ENCODE measurements around the gene ULK4.
"Not testable (repeated sequence)": the region's sequence is repeated elsewhere in the genome, so short reads cannot be mapped to it uniquely, and the experiment has no call there.

The ULK4 gene

DNA sequence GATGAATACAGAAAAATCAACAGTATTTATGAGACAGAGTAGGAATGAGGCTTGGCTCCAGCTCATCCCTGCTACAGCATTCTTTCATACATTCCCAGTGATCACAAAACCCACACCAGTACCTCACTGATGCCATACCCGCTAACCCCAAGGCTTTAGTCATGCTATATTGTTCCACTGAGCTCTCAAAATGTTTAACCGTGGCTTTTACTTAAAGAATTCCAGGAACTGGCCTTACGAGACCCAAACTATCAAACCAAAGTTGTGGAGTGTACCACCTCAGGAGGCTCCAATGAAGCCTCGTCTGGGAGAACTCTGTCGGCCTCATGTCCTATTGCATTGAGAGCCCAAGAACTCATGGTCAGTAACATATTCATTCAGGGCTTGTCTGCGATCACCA, 278.9 kb downstream of the ULK4 start:
- no peak for DNase-seq

DNA sequence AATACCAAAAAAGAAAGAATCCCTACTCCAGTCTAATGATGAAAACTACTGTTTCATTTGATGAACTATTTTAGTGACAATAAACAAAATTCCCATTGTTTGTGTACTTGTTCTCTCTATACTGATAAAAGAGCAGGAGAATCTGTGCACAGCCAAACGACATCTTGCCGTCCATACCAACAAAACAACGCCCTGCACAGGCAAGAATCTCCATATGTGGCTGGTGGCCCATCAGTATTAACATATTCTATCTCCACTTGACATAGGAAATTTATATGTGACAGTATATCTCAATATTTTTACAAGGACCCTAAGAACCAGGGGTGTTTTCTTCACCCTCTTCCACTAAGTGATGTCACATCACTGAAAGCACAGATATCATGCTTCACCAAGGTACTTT, 279.5 kb downstream of the ULK4 start:
- no peak for DNase-seq

DNA sequence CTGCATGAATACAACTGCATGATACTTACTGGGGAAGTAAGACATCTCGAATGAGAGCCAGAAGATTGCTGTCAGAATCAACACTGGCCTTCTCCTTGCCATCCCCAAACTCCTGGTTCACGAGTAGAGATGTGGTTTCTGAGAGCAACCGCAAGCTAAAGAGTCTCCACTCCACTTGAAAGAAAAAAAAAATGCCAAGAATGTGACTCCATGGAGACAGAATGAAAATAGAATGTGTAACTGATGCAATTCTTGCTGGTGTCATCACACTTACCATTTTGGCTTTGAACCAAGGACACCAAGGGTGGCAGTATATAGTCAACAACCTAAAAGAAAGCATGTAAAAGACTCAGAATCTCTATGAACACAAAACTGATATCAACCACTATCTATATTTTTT, 280.4 kb downstream of the ULK4 start:
- no peak for DNase-seq

DNA sequence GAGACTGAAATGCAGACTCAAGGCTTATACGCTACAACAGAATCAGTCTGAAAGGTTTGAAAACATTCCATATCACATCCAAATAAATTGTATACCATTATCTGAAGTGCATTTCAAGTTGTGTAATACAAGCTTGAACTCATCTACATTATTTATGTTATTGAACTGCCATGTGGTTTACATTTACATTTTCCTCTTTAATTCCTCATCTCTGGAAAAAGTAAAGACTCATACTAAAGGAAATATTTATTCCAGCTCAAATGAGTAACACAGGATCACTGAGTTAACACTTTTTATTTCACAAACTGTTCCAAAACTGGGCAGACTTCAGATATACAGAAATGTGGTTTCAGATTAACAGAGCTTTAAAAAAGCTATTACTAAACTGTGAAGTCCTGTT, 282.5 kb downstream of the ULK4 start:
- DNase-seq, result no peak

DNA sequence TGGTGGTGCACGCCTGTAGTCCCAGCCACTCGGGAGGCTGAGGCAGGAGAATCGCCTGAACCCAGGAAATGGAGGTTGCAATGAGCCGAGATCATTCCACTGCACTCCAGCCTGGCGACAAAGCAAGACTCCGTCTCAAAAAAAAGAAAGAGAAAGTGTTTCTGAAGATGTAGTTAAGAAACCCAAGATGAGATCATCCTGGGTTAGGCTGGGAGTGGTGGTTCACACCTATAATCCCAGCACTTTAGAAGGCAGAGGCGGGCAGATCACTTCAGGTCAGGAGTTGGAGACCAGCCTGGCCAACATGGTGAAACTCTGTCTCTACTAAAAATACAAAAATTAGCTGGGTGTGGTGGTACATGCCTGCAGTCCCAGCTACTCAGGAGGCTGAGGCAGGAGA, 286.8 kb downstream of the ULK4 start:
- not testable (repeated sequence) for DNase-seq

DNA sequence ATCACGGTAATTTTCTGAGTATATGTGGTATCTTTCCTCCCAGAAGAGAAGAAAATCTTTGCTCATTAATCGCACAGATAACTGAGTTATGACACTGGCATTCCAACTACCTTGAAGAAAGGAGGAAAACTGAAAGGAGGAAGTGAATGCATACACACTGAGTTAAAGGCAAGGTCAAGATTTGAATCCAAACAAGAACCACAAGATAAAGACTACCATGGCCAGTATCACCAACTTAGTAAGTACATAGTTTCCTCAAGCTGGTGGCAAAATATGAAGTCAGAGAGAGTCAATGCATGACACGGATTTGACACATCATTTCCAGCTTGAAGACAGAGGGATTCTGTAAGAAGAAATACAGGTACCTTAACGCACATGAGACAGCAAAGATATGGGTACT, 287.5 kb downstream of the ULK4 start:
- no peak for DNase-seq

DNA sequence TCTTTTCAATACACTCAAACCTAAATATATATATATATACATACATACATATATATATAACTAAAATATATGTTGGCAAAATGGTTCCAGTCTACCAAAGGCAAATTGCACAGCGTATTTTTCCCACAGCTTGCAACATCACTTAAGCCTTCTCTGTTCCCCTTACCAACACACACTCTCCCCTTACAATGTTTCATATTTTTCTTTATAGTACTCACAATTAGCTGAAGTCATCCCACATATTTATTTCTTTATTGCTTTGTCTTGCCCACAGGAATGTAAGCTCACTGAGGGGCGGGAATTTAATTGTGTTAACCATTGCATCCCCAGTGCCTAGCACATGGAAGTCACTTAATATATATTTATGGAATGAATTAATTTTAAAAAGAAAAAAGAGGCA, 288.3 kb downstream of the ULK4 start:
- DNase-seq, result no peak

DNA sequence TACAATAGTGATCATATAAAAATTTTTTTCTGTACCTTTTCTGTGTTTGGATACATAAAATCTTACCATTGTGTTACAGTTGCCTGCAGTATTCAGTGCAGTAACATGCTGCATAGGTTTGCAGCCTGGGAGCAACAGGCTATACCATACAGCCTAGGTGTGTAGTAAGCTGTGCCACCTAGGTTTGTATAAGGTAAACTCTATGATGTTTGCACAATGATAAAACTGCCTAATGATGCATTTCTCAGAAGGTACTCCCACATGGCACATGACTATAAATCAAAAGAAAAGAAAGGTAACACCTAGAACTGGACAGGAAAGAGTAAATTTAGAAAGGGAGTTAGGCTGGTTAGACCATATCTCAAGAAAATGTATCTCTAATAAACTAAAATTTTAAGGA, 293.5 kb downstream of the ULK4 start:
- DNase-seq, result no peak

DNA sequence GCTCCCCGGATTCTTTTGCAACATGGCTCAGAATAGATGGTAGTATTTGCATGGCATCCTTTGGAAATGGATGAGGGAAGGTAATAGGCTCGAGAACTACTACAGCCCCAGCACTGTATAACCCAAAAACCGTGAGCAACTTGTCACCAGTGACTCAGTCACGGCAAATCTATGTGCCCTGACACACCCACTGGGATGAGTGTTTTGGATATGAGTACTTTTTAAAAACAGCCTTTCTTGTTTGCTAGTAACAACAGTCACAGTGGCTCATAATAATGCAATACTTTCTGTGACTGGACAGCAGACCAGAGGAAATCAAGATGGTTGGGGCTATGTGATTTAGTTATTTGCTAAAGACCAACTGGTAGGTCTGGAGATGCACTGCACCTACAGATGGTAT, 299.6 kb downstream of the ULK4 start:
- DNase-seq, result no peak

DNA sequence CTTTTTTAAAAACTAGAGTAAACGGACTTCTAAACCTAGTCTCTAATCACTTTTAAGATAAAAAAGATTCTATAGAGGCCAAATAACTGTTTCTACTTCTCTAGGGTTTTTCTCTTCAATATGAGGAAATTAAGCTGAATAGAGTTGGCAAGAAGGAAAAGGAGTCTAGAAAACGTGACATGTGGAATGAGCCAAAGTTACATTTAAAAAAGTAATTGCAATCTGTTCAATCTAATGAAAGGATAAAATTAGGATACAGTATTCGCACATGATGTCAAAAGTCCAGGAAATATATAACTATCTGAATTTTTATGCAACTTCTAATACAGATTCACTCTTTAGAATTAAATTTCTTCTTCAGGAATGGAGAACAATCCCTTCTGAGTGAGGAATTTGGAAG, 300.1 kb downstream of the ULK4 start:
- no peak for DNase-seq

DNA sequence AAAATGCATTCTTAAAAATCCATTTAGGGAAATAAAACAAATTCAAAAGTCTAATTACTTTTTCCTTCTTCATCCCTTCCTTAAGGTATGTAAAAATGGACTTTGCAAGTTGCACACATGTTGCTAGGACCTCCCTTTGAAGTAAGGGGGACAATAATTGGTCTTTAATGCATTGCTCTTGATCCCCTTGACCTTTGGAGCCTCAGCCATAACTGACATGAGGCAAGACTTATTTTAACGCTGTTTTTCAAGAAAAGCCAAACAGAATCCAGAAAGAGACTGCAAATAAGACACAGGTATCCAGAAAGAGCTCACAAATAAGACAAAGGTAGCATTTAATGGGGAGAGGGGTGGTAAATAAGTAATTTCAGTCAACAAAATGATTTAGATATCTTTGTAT, 301.4 kb downstream of the ULK4 start:
- DNase-seq, result no peak

DNA sequence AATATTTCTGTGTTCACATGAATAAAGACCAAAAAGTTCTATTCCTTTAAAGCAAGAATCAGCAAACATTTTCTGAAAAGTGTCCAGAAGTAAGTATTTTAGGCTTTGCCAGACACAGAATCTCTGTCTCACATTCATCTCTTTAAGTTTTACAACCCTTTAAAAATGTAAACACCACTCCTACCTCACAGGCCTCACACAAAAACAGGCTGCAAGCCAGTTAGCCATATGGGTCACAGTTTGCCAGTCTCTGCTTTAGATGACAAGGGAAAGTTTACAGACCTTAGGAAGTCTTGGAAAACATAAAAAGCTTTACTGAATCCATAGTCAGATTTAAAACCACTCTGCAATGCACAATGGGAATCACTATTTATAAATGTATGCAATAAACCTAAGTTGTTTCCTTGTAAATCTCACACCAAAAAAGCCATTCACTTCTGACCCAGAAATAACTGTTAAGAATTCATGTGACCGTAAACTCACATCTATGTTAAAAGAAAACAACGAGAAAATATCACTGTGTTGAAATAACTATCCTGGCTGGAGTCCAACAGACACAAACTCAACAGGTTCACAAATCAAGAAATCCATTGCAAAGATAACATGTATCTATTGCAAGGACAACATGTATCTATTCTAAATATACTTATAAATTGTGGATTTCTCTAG, 308.2 kb downstream of the ULK4 start:
- DNase-seq, result no peak

DNA sequence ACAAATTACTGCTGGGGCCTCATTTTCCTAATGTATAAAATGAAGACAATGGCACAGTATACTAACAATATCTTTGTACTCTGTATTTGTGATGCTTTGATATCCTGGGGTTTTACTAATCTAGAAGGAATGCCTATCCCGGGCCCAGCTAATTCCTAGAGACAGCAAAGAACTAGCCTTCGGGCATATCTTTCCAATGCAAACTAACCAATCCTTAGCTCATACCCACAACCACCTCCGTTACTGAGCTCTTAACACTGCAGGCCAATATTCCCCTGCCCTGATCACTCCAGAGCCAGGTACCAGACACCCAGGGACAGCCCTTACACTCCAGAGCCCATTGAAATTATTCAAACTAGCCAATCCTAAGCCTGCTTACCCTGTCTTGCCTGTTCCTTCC, 309.0 kb downstream of the ULK4 start:
- no peak for DNase-seq

DNA sequence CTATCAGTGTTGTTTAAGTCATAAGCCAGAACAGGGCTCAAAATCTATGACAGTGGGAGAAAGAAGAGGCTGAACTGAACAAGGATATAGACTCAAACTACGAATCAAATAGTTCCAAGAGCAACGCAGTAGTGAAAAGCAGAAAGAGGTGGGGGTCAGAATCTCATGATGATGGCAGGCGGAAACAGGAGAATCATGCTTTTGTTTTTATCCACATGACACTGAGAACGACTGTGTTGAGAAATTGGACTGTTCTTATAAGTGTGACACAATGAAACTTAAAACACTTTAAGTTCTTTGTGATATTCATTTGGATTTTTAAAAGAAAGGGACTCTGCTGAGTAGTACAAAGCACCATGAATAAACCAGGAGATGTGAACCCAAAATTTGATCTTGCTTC, 309.4 kb downstream of the ULK4 start:
- no peak for DNase-seq

DNA sequence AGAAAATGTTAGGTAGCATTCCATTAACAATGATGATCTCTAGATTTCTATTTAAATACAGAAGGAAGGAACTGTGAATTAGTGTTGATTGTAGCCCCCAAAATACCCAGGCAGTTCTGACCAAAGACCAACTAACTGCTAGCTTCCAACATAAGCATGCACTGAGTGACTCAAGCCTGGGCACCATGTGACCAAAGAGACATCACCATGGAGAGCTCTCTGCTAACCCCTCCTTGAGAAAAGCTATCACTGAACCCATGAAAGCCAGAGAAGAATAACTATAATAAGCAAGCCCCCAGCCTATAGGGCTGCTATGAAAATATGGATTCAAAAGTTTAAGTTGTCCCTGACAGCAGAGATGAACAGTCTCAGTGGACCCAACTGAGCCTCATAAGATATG, 310.2 kb downstream of the ULK4 start:
- DNase-seq, result no peak

DNA sequence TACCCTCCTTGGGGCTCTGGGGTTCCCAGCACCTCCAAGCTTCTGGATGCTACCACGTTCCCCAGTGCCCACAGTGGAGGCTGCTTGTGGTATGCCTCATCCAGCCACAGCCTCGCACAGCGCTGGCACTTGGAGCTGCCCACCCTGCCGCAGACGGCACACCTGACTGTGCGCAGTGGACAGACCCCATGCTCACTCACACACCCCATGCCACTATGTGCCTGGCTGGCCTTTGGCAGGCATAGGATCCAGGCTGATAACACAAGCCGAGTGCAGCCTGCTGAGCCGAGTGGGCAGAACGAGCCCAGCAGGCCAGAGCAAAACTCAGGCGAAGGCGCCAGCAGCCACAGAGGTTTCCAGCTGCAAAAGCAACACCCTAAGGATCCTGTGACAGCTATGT, 311.5 kb downstream of the ULK4 start:
- no peak for DNase-seq

DNA sequence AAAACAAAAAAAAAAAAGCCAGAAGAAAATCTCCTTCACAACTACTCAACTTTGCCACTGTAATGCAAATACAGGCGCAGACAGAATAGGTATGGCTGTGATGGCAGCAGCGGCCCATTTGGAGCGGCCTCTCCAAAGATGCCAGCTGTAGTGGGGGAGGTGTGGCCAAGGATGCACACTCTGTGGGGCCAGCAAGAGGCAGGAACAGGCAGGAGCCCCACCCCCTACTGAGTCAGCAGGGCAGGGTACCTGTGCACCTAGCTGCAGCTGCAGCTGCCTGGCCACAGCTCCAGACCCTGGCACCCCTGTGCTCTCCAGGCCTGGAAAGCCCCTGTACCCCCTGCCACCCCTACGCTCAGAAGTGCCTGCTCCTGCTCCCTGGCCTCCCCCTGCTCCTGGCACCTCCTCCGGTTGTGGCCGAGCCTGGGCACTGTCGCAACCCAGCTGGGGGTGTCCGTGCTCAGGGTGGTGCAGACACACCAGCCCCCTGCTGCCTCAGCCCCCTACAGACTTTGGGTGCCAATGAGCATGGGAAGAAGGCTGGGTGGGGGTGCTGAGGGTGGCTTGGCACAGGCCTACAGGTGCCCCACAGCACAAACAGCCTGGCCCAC, 312.7 kb downstream of the ULK4 start:
- DNase-seq, result no peak

DNA sequence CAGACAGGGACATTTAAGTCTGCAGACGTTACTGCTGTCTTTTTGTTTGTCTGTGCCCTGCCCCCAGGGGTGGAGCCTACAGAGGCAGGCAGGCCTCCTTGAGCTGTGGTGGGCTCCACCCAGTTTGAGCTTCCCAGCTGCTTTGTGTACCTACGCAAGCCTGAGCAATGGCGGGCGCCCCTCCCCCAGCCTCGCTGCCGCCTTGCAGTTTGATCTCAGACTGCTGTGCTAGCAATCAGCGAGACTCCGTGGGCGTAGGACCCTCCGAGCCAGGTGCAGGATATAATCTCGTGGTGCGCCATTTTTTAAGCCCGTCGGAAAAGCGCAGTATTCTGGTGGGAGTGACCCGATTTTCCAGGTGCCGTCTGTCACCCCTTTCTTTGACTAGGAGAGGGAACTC, 314.2 kb downstream of the ULK4 start:
- DNase-seq, result not testable (repeated sequence)

DNA sequence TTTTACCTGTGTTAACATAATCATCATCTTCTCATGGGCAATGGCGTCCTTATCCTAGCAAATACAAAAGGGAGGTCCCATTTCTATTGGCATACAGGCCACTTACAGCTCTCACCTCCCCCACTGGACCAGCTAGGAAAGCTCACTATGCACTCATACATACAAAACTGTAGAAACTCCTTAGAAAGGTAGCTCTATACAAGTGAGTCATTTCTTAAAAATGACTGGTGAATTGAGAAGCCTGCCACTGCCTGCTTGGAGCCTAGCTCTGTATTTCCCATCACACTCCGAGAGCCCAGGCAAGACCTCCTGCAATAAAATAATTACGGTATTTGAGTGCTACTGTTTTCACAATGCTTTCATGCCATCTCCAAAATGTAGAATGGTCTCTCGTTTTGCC, 321.8 kb downstream of the ULK4 start:
- DNase-seq, result no peak

DNA sequence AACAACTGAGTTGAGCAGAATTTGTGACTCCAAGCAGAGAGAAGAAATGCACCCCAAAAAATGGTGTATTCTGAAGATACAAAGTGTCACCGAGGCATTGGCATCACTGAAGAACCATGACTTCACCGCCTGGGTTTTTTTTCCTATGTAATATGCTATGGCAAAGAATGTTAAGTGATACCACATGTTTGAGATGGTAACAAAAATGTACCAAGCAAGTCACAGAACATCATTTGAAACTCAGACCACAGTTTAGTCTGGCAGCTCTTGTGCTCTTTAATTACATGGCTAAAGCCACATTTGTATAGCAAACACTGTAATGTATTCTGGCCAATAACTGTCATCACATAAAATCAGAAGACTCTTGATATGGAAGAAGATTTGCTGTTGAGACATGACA, 323.5 kb downstream of the ULK4 start:
- no peak for DNase-seq

DNA sequence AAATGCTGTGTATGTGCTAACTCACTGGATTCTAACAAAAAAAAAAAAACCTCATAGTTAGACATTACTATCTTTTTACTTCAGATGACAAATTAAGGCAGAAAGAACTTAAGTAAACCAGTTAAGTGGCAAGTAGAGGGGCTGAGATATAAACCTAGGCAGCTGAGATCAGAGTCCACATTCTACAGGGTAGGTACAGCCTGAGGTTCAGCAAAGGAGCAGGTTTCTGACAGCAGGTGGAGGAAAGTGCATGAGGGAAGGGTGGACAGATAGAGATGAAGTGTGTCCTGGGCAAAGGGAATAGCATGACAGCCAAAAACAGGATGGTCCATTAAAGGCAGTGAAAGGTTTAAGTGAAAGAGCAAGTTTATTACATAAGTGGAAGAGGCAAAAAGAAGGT, 329.2 kb downstream of the ULK4 start:
- DNase-seq, result no peak

DNA sequence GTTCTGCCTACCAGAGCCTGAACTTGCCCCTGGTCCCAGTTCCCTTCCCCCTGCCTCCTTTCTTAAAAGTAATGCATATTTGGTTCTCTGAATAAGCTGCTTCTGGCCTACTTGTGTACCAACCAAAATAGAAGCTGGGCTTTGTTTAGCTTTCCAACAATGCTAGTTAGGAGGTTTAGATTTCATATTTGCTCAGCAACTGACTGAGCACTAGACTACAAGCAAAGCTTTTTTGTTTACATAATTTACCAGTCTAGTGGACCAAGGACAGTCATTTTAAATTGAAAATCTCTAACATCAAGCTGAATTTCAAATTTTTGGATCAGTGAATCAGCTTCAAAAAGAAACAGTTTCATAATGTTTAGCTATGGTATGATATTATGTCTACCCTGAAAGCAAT, 331.2 kb downstream of the ULK4 start:
- DNase-seq, result no peak

DNA sequence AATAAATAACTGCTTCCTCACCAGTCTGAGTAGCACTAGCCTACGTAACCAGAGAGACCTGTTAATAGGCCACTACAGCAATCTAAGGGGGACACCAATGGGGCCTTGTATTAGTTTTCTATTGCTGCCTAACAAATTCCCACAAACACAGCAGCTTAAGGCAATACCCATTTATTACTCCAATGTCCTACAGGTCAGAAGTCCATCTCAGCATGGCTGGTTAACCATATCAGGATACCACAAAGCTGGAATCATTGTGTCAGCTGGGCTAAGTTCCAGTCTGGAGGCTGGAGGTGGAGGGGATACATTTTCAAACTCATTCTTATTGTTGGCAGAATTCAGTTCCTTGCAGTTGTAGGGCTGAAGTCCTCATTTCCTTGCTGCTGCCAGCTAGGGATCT, 331.9 kb downstream of the ULK4 start:
- DNase-seq, result no peak

DNA sequence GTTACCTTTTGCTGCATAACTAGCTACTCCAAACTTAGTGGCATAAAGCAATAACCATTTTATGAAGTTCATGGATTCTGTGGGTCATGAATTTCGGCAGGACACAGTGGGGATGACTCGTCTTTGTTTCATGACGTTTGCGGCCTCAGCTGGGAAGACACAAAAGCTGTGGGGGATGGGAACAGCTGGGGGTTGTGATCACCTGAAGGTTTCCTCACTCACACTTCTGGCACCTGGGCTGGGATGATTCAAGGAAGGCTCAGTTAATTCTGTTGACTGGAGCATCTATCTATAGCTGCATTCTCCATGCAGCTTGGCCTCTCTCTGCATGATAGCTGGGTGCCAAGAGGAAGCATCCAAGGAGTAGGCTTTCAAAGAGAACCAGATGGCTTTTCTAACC, 332.8 kb downstream of the ULK4 start:
- DNase-seq, result no peak

DNA sequence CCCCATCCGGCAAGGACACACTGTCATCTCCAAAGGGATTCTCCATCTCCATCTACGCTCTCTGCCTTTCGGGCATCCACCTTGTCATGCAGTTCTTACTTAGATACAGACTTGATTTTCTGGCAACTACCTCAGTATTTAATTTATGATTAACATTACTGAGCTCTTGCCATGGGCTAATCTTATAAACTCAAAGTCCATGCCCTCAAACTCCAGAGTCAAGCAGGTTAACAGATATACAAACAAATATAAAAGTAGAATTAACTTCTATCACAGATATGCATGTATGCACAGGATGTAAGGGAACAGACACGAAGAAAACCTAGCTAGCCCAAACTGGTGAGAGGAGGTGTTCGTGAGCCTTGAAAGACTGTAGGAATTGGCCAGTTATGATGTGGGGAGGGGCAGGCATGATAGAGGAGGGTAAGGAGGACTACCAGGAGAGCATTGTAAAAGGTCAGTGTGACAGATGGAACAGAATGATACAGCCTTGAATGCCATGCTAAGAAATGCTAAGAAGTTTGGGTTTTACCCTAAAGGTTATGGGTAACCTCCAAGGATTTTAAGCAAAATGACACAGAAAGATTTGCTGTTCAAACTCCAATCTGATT, 334.3 kb downstream of the ULK4 start:
- DNase-seq, result no peak
